Thyroid gland (tissue), 4 donors: Measurements from ENCODE around the gene SLC5A4.

ENCODE experiments used
- CTCF ChIP-seq, 6 experiments: fragments of 200-600 bp in 3 of 6; fragments of 450-650 bp in 3 of 6; sonication (generic) in 3 of 6; IDR thresholded peaks; one replicate each; pipeline ENCODE4 v1.5.1; 2016 to 2019; ENCODE audit warnings: antibody characterized with exemption in 6 of 6, mild to moderate bottlenecking in 2 of 6, inconsistent platforms in 1 of 6, moderate library complexity in 1 of 6
- POLR2A ChIP-seq, 2 donors: fragments of 450-650 bp; IDR thresholded peaks; one replicate each; pipeline ENCODE4 v1.6.1; 2017; ENCODE audit warnings: antibody characterized with exemption in 2 of 2, mild to moderate bottlenecking in 2 of 2, moderate library complexity in 1 of 2

GRCh38 chr22:32183625-32184024, 71.5 kb downstream of the SLC5A4 start:
- TF ChIP-seq CTCF (IDR thresholded peaks at IDR 0.05) (no peak), POLR2A (IDR thresholded peaks at IDR 0.05) (no peak)
